HepG2 (cell line): ENCODE data around the gene EFEMP2.

Experiments used
- CHCHD3 ChIP-seq: sonication (generic); formaldehyde crosslinking; IDR thresholded peaks from 2 replicates; pipeline ENCODE4 v1.8.0; 2022; ENCODE audit warnings: mild to moderate bottlenecking, missing genetic modification reagents, moderate library complexity
- KDM1A ChIP-seq: IDR thresholded peaks from 2 replicates; pipeline ENCODE4 v1.6.1; 2016; ENCODE audit warnings: missing compliant biosample characterization
- TF ChIP-seq, protein P1 (sequence below): sonication (generic); formaldehyde crosslinking; IDR thresholded peaks from 2 replicates; pipeline ENCODE4 v1.4.0; 2020; ENCODE audit warnings: mild to moderate bottlenecking, missing genetic modification reagents, borderline replicate concordance

DNA sequence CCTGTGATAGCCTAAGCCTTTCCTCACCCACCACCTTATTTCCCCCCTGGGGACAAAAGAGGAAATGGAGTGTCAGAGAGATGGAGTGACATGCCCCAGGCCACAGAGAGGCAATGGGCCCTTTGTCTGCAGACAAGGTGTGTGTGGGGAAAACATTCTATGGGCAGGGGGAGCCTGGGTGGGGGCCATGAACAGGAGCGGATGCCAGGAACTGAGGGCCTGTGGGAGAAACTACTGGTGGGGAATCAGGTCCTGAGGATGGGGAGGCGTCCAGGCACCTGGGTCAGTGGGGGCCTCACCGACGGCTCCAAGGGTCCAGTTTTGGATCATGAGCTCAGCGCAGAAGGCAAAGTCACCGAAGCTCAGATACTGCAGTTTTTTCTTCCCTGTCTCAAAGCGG, 12.6 kb upstream of the EFEMP2 start:
- TF ChIP-seq KDM1A (CRISPR knock-in tag) (no peak), CHCHD3 (CRISPR knock-in tag) (no peak)
- TF ChIP-seq, protein P1, sequence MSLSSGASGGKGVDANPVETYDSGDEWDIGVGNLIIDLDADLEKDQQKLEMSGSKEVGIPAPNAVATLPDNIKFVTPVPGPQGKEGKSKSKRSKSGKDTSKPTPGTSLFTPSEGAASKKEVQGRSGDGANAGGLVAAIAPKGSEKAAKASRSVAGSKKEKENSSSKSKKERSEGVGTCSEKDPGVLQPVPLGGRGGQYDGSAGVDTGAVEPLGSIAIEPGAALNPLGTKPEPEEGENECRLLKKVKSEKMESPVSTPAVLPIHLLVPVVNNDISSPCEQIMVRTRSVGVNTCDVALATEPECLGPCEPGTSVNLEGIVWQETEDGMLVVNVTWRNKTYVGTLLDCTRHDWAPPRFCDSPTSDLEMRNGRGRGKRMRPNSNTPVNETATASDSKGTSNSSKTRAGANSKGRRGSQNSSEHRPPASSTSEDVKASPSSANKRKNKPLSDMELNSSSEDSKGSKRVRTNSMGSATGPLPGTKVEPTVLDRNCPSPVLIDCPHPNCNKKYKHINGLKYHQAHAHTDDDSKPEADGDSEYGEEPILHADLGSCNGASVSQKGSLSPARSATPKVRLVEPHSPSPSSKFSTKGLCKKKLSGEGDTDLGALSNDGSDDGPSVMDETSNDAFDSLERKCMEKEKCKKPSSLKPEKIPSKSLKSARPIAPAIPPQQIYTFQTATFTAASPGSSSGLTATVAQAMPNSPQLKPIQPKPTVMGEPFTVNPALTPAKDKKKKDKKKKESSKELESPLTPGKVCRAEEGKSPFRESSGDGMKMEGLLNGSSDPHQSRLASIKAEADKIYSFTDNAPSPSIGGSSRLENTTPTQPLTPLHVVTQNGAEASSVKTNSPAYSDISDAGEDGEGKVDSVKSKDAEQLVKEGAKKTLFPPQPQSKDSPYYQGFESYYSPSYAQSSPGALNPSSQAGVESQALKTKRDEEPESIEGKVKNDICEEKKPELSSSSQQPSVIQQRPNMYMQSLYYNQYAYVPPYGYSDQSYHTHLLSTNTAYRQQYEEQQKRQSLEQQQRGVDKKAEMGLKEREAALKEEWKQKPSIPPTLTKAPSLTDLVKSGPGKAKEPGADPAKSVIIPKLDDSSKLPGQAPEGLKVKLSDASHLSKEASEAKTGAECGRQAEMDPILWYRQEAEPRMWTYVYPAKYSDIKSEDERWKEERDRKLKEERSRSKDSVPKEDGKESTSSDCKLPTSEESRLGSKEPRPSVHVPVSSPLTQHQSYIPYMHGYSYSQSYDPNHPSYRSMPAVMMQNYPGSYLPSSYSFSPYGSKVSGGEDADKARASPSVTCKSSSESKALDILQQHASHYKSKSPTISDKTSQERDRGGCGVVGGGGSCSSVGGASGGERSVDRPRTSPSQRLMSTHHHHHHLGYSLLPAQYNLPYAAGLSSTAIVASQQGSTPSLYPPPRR (CRISPR knock-in tag), result no peak
